EH (cell line): ENCODE results near the gene INPP5D.
A peak's percentile ranks its signal among the peaks of the same experiment; 100 is the strongest.
"Not testable (repeated sequence)": the region's sequence is repeated elsewhere in the genome, so short reads cannot be mapped to it uniquely, and the experiment has no call there.

Source experiments
- DNase-seq: peaks from one replicate; pipeline ENCODE4 v3.0.0-alpha.2; 2015; ENCODE audit warnings: low read depth

The INPP5D gene

DNA sequence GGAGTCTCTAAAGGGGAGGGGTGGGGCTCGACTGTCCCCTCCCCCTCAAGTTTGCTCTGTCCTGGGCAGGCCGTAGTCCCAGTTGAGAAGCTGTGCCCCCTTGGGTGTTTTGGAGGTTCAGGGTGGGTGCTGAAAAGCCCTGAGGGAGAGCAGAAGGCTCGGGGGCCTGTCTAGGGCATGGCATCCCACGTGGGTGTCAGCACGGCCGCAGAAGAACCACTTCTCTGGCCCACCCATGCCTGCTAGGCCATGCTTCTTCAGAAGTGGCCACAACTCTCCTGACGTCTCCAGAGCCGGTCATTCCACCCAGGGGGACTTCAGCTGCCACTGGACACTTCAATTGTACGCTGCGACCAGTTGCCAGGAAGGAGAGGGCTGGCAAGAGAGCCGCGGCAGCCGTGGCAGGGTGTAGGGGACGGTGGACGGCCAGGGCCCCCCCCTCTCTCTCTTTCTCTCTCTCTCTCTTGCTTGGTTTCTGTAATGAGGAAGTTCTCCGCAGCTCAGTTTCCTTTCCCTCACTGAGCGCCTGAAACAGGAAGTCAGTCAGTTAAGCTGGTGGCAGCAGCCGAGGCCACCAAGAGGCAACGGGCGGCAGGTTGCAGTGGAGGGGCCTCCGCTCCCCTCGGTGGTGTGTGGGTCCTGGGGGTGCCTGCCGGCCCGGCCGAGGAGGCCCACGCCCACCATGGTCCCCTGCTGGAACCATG, at the start of gene INPP5D:
TSS of gene INPP5D (plus strand) at position 546 of the 704 bp plus-strand sequence. CDS start at position 683, 137 bp downstream.
- no peak for DNase-seq

DNA sequence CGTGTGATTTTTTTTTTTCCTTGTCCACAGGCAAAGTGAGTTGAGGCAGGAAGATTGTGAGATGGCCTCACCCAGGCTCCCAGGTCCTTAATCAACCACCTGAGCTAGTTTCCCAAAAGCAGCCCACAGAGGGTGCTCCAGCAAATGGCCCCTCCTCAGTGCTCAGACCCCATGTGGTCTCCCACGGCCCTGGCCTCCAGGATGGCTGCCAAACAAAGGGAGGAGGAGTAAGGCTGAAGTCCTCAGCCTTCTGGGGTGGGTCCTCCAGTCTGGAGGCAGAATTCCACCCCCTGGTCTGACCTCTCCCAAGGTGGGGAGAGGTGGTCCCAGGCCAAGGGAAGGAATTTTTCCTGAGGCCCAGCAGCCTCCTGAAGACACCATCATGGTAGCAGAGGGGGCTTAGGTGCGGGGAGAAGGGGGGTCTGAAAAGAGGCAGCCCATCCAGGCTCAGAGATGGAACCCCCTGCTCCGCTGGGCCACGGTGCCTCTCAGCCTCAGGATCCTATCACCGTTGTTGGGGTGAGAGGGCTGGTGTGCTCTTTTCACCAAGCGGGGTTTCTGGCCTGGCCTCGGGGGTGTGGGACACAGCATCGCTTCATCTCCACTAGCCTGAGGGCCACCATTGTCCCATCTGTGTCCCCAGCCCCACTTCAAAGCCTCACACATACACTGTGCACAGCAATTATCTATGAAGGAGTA, 49.4 kb upstream of the INPP5D start:
- DNase-seq = no peak

DNA sequence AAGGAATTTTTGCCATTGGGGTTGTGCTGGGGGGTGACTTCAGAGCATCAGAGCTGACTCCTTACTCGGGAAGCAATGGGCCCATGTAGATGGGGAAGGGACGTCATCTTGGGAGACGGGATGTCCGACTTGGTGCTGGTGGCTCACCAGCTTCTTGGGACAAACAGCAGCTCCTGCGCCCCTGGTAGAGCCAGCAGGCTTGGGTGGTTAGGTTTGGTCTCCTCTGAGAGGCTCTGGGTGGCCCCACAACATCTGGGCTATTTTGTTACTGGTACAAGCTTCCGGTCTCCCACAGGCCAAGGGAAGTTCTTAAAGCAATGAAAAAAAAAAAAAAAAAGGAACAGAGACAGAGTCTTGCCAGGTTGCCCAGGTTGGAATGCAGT, 48.9 kb upstream of the INPP5D start:
- DNase-seq = no peak

DNA sequence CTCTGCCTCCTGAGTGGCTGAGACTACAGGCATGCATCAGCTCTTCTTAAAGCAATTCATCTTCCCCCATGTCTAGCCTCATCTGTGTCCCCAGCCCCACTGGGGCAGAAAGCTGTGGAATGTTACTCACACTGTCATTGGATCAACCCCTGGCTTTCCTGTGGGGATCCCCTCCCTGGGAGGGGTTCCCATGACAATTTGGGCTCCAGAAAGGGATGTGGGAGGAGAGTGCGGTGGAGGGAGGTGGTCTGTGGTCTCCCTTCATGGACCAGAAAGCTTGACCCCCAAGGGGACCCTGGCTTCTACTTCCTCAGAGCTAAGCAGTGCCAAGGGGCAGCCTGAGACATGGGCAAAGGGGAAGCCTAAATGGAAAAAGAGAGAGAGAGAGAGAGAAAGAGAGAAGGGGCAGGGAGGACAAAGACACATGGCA, 48.4 kb upstream of the INPP5D start:
- no peak for DNase-seq

DNA sequence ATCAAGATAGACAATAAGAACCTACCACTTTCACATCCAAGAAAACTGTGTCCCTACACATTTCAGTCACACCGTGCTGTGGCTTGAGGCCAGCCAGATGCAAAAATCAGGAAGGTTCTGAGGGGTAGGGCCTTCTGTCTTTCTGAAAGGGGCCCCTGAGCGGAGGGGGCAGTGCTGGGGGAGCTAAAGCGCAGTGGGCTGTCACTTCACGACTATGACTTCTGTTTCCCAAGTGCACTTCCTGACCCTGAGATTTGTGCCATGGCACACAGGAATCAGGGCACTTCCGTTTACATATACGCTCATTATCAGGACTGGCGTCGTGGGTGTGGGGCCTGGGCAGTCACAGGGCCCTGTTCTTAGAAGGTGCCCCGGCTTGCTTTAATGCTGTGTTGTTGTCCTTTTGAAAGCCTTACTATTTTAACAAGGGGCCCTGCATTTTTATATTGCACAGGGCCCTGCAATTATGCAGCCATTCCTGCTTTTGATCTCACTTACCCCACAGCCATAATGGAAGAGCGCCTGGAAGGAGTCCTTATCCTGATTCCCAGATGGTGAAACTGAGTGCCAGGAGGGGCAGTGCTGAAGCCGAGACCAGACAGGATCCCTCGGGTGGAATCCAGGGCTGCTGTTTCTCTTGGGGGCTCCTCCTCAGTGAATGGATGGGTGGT, 47.7 kb upstream of the INPP5D start:
- no peak for DNase-seq

DNA sequence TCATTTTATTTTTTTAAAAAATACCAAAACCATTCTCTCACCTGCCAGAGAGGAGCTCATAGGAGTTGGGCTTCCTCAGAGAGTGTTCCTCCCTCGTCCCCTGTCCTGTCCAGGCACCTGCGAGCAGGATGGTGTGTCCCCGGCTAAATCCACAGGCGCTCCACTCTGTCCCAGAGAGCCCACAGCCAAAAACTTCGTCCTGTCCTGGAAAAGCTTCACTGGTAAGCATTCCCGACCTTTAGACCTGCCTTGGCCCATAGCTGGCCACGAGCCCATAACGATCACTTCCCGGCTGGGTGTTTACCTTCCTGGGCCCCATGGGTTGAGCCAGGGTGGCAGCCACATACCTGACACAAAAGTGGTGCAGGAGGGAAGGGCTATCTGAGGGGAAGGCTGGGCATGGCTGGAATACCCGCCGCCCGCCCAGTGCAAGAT, 47.1 kb upstream of the INPP5D start, which contains the start of gene NGEF:
TSS of gene NGEF (minus strand) at position 230 of the 435 bp plus-strand sequence. CDS start 38,366 bp downstream, outside the sequence.
- no peak for DNase-seq

DNA sequence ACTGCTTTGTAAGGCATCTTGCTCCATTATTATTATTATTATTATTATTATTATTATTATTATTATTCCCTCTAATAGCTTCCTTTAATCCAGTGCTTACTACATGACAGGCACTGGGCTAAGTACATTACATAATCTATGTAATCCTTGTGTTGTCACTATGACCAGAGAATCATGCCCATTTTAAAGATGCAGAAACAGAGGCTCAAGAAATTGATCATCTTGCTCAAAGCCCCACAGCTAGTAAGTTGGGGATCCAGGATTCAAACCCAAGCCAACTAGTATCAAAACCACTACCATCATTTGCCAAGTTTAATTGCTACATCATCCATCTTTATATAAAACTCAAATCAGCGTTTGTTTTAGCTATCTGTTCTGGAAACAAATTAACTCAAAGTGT, 46.5 kb upstream of the INPP5D start:
- DNase-seq = no peak

DNA sequence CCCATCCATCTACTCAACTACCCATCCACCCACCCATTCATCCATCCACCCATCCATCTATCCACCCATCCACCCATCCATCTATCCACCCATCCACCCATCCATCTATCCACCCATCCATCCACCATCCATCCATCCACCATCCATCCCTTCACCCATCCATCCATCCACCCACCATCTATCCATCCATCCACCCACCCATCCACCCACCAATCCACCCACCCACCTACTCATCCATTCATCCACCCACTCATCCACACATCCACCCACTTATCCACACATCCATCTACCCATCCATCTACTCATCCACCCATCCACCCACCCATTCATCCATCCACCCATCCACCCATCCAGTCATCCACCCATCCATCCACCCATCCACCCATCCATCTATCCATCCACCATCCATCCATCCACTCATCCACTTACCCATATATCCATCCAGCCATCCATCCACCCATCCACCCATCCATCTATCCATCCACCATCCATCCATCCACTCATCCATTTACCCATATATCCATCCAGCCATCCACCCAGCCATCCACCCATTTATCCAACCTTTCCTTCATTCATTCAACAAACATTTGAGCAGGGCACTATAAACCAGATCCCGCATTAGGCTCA, 45.0 kb upstream of the INPP5D start:
- DNase-seq = no peak

DNA sequence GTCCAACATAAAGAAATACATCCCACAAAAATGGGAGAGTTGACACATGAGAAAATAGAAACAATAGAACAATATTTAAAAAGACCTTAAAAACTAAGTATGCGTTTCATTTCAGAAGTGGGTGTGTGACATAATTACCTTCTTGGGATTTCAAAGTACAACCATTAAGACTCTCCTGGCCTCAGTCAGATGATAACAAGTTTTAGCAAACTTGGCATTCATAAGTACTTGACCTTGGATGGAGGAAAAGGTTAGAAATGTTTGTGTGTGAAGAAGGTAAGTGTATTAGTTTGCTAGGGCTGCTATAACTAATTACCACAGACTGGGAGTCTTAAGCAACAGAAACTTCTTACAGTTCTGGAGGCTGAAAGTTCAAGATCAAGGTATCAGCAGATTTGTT, 42.2 kb upstream of the INPP5D start:
- no peak for DNase-seq

DNA sequence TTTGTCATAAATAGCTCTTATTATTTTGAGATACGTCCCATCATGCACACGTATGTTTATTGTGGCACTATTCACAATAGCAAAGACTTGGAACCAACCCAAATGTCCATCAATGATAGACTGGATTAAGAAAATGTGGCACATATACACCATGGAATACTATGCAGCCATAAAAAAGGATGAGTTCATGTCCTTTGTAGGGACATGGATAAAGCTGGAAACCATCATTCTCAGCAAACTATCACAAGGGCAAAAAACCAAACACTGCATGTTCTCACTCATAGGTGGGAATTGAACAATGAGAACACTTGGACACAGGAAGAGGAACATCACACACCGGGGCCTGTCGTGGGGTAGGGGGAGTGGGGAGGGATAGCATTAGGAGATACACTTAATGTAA, 40.5 kb upstream of the INPP5D start:
- DNase-seq = not testable (repeated sequence)

DNA sequence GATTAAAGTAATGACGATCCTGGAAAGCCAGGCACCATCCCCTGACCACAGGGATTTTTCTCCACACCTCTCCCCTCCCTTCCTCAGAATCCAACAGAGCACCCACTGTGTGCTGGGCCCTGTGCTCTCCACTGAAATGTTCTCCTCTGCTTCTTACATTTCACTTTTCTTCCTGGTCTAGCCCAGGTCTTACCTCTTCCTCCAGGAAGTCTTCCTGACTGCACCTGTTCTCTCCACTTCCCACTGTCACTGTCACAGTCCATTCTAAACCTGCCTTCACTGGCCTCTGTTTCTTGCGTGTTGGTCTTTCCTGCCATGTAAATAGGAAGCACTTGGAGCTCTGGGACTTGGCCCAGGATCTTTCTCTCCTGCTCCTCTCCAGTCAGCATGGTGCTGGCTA, 39.7 kb upstream of the INPP5D start:
- DNase-seq = no peak

DNA sequence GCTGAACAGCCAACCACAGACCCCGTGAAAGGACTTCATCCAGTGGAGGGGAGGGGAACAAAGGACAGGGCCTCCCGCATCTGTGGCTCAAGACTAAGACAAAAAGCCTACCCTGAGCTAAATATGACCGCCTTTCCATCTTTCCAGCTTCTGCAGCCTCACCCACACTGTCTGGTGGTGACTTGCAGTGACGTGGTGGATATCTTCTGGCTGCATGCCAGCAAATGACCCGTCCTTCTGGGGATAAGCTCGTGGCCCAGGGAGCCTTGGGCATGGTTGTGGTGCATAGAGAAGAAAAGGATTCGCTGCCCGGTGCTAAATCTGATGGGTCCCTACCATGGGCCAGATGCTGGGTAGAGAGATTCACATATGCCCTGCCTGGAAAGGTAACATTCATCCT, 38.4 kb upstream of the INPP5D start:
- DNase-seq = peak; percentile 19

DNA sequence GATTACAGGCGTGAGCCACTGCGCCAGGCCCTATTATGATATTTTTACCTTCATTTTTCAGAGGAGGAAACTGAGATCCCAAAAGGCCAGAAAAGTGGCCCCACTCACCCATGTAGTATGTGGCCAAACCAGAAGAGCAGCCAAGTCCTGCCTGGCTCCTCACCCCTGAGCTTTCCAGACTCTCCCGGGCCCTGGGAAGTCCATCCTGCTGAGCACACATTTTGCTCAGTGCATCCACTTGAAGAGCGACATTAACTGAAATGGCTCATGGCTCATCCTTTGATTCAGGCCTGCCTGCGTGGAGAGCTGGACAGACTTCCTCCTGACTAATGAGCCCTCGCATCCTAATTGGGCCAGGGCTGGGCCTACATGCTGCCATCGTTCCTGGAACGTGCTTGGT, 37.6 kb upstream of the INPP5D start:
- DNase-seq = no peak

DNA sequence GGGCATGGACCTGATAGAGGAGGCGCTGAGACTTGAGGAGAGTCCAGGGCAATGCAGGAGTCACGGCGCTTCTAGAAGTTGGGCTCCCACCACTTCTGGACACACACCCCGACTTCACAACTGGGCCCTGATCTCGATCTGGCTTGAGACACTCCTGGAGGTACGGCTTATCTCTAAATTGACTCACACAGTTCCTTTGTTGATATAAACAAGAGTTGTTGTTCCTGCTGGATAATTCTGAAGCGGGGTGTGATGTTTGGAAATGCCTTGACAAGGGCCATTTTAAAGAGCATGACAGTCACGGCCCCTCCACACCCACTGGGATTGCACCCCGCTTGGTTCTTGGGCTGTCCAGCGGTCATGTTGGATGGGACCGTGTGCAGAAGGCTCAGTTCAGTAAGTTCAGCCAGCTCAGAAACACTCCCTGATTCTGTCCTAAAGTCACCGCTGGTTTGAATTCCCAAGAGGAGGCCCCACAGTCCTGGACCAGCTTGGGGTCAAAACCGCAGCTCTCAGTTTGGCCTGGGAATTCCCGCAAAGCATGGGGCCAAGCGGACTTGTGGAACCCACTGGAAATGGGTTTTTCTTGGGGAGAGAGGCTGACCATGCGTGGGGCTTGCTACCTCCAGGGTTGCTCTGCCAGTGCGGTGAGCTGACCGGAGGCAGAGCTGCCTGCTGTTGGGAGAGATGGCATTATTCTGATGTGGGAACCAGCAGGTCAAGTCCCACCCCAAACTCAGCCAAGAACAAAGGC, 37.0 kb upstream of the INPP5D start:
- no peak for DNase-seq

DNA sequence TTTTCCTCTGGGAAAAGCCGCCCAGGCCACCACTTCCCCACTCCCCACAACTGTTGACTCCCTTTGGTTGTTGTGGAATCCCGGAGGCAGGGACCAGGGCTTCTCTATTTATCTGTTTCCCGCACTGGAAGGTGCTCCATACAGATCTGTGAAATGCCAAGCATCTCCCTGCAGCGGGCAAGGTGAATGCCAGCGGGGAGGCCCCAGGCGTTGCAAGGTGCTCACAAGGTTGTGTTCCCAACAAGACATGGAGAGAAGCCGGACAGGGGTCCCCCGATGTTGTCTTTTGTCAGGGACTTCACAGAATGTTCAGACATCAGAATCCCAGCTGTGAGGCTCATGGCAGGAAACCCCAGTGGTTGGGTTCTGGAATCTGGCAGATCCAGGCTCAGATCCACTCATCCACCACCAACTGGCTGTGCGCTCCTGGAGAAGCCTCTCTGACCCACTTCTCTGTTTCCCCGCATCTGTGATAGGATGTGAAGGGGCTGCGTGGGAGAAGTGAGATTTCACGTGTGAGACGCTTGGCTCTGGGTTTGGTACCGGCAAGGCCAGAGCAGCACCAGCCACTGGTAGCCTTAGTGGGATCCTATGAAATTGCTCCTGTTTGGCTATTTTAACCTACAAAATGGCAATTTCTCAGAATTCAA, 36.3 kb upstream of the INPP5D start:
- DNase-seq = no peak

DNA sequence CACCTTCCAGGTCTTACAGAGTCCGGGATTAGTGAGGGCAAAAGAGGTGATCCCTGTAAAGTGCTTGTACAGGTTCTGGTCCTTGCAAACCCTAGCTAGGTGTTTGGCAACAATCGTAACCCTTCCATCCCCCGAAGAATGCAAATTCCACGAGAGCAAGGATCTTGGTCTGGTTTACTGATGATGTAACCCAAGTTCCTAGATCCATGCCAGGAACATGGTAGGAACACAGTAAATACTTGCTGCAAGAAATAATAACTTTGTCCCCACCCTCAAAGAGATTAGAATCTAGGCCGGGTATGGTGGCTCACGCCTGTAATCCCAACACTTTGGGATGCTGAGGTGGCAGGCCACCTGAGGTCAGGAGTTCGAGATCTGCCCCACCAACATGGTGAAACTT, 34.4 kb upstream of the INPP5D start:
- DNase-seq = peak; percentile 20

DNA sequence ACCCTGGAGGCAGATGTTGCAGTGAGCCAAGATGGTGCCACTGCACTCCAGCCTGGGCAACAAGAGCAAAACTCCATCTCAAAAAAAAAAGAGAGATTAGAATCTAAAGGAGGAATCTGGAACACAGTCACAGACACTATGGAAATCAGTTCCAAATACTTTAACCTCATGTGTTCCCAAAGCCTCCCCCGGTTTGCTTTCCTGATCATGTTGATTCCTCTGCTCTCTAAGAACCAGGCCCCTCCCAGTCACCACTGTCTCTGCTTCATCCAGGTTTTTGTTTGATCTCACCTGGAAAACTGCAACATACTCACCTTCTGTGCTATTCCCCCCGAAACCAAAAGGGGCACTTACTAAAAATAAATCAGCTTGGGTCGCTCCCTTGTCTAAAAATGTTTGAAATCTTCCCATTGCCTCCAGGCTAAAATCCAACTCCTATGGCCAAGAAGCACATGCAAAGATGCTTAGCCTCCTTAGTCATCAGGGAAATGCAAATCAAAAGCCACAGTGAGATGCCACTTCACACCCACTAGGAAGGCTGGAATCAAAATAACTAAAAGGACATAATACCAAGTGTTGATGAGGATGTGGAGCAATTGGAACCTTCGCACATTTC, 33.8 kb upstream of the INPP5D start:
- peak; percentile 88 for DNase-seq

DNA sequence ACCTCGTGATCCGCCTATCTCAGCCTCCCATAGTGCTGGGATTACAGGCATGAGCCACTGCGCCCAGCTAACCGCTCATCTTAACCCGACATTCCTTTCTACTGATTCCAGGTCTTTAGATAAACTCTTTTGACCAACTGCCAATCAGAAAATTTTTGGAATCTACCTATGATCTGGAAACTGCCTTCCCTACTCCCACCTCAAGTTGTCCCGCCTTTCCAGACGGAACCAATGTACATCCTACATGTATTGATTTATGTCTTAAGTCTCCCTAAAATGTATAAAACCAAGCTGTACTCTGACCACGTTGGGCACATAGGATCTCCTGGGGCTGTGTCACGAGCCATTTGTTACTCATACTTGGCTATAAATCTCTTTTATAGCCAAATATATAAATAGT, 30.8 kb upstream of the INPP5D start:
- DNase-seq = peak; percentile 36

DNA sequence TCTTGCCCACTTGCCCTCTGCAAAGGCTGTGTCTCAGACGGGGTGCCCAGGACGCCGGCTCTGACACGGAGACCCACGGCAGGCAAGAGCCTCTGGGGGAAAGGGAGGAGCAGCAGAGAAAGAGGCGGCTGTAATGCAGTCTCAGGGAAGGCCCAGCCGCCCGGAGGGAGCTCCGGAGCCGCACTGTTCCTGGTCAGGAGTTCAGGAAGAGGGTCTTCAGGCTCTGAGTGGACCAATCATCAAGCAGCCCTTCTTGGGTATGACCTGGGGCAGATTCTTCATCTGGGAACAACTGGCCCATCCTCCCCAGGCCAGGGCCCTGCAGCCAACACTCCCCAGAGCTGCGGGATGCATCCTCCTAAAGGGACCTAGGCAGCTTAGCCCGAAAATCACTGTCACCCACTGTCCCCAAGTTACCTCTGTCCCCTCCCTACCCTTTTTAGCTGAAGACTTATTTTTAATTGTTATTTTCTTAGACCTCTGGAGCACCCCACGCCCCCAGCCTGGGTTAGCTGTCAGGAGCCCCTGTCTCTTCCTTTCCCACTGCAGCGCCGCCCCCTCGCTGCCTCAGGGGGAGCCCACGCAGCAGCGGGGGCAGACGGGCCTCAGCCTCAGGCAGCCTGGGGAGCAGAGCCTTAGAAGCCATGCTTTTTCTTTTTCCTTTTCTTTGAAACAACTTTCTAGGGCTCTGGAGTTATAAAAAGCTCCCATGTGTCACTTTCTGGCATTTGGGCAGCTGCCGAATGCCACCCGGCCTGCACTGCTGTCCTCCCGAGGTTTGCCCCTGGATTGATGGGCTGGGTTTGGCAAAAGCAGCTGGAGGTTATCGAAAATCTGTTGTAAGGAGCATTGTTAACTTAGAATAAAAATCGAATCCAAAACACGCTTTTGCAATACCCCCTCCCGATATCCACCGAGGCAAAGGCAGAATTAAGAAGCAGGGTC, 28.3 kb upstream of the INPP5D start:
- DNase-seq = no peak
